HG02763 (cell line): ENCODE data around the gene PKD2.
"Not testable (repeated sequence)": the region's sequence is repeated elsewhere in the genome, so short reads cannot be mapped to it uniquely, and the experiment has no call there.

Experiments used
- ATAC-seq: cut with Tn5 transposase; IDR thresholded peaks from one replicate; pipeline ENCODE4 v1.9.1; 2021; ENCODE audit warnings: mild to moderate bottlenecking, moderate library complexity; ENCODE audit not compliant: unreplicated experiment

Gene PKD2

GRCh38 chr4:88109123-88109881 lies 101.9 kb downstream of the PKD2 start:
- ATAC-seq: no peak

DNA sequence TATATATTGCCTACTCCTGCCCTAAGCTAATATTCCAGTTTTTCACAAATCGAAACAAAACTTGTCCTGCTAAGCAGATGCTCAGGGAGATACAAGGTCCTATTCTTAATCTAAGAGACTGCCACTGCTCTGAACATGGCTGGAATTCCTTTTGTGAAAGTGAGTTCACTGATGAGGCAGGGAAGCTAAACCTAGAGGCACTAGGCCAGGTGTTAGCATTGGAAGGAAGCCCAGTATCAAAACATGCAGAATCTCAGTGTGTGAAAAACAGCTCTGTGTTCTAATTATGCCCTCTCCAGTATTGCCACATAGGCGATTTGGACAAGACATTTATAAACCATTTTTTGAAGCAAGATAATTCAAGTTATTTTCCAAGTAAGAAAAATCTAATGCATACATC lies 103.4 kb downstream of the PKD2 start:
- ATAC-seq: no peak

DNA sequence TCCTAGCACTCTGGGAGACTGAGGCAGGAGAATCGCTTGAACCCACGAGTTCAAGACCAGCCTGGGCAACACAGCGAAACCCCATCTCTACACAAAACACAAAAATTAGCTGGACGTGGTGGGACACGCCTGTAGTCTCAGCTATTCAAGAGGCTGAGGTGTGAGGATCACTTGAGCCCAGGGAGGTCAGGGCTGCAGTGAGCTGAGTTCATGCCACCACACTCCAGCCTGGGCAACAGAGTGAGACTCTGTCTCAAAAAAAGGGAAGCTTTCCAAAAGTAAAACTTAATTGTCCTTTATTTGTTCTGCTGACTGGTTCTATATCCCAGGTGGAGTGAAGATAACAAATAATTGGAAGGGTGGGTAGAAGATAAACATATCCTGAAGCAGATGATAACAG lies 105.4 kb downstream of the PKD2 start:
- no peak for ATAC-seq

DNA sequence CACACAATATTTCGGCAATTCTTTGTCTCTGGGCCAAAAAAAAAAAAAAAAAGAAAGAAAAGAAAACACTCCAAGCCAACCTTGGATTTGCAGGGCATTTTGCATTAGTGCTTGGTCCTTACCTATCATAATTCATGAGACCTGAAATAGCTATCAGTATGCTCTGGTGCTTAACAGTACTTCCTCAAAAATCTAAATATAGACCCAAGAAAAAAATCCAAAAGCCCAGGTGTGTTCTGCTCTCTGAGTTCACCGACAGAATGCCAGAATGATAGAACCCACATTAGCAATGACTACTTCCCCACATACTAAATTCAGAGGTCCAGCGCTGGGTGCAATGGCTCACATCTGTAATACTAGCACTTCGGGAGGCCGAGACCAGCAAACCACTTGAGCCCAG lies 108.2 kb downstream of the PKD2 start:
- no peak for ATAC-seq

- no peak for ATAC-seq
Measured at GRCh38 chr4:88119943-88120342, 112.5 kb downstream of the PKD2 start.

GRCh38 chr4:88122260-88122659 lies 114.8 kb downstream of the PKD2 start:
- not testable (repeated sequence) for ATAC-seq
